GM10266 (cell line): ENCODE data around the gene CAMTA1.

Source experiments
- DNase-seq: peaks from one replicate; pipeline ENCODE4 v3.0.0; 2012; ENCODE audit errors: extremely low spot score
- TF ChIP-seq, protein P1 (sequence below): IDR thresholded peaks from 2 replicates; pipeline ENCODE4 v1.5.1; 2012; ENCODE audit warnings: mild to moderate bottlenecking, low read depth; ENCODE audit not compliant: control insufficient read depth, insufficient read depth; ENCODE audit errors: missing control alignments

The CAMTA1 gene

DNA sequence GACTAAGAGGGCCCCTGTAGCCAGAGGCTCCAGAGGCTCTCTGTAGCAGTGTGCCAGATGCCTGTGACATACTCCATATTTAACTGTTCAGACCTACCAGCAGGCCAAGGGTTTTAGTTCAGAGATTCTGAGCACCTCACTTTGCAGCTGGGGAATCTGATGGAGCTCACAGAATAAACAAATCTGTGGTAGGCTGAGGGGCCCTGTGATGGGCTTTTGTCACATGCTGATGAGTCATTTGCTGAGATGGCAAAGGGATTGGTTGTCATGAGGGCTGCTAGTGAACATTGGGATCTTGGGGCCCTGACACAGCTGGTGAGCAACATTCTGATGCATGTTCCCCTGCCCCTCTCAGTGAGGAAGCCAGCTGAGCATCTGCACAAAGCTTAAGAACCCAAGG, 482.2 kb downstream of the CAMTA1 start:
- TF ChIP-seq, protein P1, sequence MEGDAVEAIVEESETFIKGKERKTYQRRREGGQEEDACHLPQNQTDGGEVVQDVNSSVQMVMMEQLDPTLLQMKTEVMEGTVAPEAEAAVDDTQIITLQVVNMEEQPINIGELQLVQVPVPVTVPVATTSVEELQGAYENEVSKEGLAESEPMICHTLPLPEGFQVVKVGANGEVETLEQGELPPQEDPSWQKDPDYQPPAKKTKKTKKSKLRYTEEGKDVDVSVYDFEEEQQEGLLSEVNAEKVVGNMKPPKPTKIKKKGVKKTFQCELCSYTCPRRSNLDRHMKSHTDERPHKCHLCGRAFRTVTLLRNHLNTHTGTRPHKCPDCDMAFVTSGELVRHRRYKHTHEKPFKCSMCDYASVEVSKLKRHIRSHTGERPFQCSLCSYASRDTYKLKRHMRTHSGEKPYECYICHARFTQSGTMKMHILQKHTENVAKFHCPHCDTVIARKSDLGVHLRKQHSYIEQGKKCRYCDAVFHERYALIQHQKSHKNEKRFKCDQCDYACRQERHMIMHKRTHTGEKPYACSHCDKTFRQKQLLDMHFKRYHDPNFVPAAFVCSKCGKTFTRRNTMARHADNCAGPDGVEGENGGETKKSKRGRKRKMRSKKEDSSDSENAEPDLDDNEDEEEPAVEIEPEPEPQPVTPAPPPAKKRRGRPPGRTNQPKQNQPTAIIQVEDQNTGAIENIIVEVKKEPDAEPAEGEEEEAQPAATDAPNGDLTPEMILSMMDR: no peak
- no peak for DNase-seq

DNA sequence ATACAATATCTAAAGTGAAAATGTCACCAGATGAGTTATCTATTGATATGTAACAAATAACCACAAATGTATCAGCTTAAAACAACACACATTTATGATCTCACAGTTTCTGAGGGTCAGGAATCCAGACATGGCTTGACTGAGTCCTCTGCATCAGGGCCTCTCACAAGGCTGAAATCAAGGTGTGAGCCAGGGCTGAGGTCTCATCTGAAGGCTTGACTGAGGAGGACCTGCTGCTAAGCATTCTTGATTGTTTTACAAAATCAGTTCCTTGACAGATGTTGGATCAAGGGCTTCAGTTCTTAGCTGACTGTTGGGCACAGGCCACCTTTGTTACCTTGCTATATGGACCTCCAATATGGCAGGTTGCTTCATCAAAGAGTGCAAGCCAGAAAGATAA, 483.7 kb downstream of the CAMTA1 start:
- TF ChIP-seq, protein P1: no peak
- no peak for DNase-seq

DNA sequence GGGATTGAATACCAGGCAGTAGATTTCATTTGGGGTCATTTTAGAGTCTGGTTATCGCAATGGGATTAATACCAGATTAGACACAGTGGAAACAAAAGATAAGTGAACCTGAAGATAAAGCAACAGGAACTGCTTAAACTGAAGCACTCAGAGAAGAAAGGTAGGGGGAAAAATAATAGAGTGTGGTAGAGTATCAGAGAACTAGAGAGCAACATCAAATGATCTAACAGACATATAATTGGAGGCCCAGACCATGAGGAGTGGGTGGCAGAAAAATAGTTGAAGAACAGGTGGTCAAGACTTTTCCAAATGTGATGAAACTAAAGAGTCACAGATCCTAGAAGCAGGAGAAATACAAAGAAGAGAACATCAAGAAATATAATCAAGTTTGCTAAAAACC, 484.3 kb downstream of the CAMTA1 start:
- TF ChIP-seq, protein P1: no peak
- DNase-seq: no peak

DNA sequence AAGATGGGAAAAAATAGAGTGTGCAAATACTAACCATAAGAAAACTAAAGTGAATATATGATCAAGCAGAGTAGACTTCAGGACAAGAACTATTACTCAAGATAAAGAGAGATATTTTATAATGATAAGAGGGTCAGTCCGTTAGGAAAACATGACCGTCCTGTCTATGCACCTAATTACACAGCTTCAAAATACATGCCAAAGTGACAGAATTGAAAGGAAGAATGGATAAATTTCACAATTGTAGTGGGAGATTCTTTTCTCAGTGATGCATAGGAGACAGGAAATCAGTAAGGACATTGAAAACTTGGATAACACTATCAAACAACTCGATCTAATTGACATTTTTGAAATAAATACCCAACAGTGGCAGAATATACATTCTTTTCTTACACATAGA, 489.0 kb downstream of the CAMTA1 start:
- no peak for DNase-seq
- TF ChIP-seq, protein P1: no peak

DNA sequence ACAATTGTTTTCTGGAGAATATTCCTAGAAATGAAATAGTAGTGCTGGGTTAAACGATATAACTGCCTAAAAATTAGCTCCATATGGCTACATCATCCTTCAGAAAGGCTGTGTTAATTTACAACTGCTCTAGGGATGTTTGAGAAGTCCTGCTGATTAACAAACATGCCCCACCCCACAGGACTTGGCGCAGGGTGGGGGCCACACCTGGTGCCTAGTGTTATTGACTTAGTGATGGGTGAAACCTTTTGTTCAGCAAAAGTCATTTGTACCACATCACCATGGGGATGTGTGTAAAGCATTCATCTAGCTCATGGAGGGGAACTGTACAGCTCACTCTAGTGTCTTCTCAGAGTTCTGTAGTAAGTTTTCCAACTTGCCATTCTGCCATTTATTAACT, 492.8 kb downstream of the CAMTA1 start:
- no peak for DNase-seq
- TF ChIP-seq, protein P1: no peak

DNA sequence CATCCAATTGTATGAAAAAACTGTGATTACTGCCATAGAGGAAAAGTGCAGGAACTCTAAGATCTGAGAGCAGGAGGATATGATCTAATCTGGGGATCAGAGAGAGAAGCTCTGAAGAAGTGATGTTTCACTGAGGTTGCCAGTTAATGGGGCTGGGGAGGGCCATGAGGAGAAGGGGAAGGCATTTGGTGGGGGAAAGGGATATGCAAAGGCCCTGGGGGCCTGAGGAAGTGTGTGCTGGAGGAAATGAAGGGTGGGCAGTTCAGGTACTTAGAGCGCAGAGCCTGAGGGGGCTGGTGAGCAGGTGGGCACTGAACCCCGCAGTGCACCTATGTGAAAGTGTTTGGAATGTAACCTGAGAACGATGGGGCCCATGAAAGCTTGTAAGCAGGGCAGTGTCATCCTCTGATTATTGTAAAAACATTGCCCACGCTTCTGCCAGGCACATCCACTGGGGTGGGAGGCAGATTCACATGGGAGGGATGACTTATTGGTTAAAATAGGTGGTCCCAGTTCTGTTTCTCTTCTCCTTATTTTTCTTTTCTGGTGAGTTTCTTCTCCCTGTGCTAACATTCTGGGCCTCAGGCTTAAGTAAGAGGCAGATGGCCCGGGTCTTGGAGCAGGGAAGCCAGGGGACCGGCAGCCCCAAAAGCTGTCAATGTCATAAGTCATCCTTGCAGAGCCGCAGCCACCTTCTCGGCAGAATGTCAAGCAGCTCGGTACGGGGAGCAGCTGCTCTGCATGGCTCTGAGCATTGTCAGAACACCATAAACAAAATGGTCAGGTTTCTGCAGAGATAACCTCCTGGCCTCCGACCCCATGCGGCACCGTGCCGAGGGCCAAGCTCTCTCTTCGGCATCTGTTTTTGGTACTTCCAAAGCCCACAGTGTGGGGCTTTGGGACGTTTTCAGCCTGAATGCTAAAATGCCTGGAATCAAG, 493.8 kb downstream of the CAMTA1 start:
- DNase-seq: no peak
- TF ChIP-seq, protein P1: no peak

DNA sequence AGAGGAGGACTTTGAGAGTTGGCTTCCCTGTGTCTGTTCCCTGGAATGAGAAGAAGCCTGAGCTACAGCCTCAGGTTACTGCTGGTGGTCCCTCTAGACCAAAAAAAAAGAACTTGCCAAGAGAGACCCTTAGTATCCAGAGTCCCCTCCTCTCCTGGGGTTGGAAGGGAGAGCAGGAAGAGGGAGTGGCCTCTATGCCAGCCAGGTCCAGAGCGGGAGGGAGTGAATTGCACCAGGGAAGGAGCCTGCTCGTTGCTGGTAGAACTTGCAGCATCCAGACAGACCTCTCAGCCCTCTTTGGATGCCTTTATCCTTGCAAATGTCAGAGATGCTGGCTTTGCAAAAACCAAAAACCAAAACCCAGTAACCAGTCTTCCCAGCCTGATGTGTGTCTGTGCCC, 494.5 kb downstream of the CAMTA1 start:
- TF ChIP-seq, protein P1: no peak

More for the DNA sequence above, 494.5 kb downstream of the CAMTA1 start:
- no peak for DNase-seq
